ENCODE results near the gene KRT38.

- TF ChIP-seq, protein P1, sequence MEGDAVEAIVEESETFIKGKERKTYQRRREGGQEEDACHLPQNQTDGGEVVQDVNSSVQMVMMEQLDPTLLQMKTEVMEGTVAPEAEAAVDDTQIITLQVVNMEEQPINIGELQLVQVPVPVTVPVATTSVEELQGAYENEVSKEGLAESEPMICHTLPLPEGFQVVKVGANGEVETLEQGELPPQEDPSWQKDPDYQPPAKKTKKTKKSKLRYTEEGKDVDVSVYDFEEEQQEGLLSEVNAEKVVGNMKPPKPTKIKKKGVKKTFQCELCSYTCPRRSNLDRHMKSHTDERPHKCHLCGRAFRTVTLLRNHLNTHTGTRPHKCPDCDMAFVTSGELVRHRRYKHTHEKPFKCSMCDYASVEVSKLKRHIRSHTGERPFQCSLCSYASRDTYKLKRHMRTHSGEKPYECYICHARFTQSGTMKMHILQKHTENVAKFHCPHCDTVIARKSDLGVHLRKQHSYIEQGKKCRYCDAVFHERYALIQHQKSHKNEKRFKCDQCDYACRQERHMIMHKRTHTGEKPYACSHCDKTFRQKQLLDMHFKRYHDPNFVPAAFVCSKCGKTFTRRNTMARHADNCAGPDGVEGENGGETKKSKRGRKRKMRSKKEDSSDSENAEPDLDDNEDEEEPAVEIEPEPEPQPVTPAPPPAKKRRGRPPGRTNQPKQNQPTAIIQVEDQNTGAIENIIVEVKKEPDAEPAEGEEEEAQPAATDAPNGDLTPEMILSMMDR (IDR thresholded peaks at IDR 0.05), result no peak
- TF ChIP-seq EP300 (IDR thresholded peaks at IDR 0.05), result no peak
These were observed 48.5 kb downstream of the KRT38 start for GRCh38 chr17:41392278-41392677.
